ENCODE data around the gene RFNG. TPM values are rescaled to one million over a fixed set of nuclear protein-coding genes. Genes with fewer than 3 reads are reported as not detected.

RFNG gene
- total and polyA plus RNA-seq, 2 donors from 2014 or later, result 29.8 to 47.3 TPM

- Histone ChIP-seq H3K4me3 (ENCODE audit: low read length in 3 of 3) (peak within 1 kb of the TSS; percentile 52 to 70 (median 54)), H3K4me1 (ENCODE audit: control insufficient read depth in 2 of 3, insufficient read depth in 2 of 3, low read depth in 1 of 3, low read length in 3 of 3) (peaks cover 0 to 24% (median 6%) of the 10 kb centered on the region in 3 donors), H3K36me3 (ENCODE audit: control insufficient read depth in 2 of 3, insufficient read depth in 3 of 3, low read length in 3 of 3) (no peaks in the 10 kb centered on the region), H3K27me3 (ENCODE audit: control insufficient read depth, insufficient read depth, low read length) (no peaks in the 10 kb centered on the region), H3K27ac (ENCODE audit: low read depth in 2 of 2, low read length in 2 of 2) (no peak within 1 kb of the TSS), H3K9ac (ENCODE audit: low read length in 3 of 3) (peak within 1 kb of the TSS; percentile 22 to 73 (median 71)), H3K9me3 (ENCODE audit: control insufficient read depth in 2 of 3, insufficient read depth in 1 of 3, low read length in 3 of 3) (no peaks in the 10 kb centered on the region)
- intact Hi-C loops (cut with DNase I), result no loop called here
- peak; percentile 100 for DNase-seq
- no peak for TF ChIP-seq CTCF (IDR thresholded peaks at IDR 0.05; ENCODE audit: borderline replicate concordance, extremely low read depth, insufficient read depth)
- peak; percentile 98 for FAIRE-seq
These were observed 28.6 kb downstream of the RFNG start, which contains the start of gene LRRC45 for GRCh38 chr17:82022981-82023446. LRRC45 (plus strand) TSS chr17:82023305; CDS start chr17:82023644, 339 bp downstream.

DNA sequence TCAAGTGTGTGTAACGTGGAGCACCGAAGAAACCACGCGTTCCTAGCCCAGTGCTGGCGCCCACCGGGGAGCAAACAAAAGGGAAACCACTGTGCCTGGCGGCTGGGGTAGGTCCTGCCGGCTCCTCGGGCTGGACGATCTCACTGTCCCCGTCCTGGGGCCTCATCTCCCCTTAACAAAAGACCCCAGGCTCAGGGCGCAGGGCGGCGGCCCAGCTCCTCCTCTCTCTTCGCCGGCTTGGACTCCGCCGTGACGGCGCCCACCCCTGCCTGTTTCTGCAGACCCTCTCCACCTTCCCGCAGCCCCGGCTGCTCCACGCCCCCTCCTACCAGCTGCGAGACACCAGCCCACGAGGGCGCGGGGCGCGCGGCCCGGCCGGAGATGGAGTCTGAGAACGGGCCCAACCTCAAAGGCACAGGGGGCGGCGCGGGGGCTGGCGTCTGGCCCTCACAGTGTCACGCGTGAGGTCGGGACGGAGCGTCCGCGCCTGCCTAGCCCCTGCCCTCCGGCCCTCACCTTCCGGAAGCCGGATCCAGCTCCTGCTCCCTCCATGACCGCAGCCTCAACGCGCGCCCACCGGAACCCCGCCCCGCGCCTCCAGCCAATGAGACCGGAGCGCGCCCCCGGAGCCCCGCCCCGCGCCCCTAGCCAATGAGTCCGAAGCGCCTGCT lies 29.2 kb downstream of the RFNG start, which contains the start of gene CENPX:
Gene CENPX (minus strand): TSS at position 569 of the 671 bp plus-strand sequence. CDS start 17 bp downstream, at position 552.
- peaks cover 0 to 24% (median 6%) of the 10 kb centered on the region in 3 donors for H3K4me1 ChIP-seq (ENCODE audit: control insufficient read depth in 2 of 3, insufficient read depth in 2 of 3, low read depth in 1 of 3, low read length in 3 of 3)
- no peaks in the 10 kb centered on the region for H3K9me3 ChIP-seq (ENCODE audit: control insufficient read depth in 2 of 3, insufficient read depth in 1 of 3, low read length in 3 of 3)
- peak within 1 kb of the TSS; percentile 22 to 73 (median 71) for H3K9ac ChIP-seq (ENCODE audit: low read length in 3 of 3)
- H3K4me3 ChIP-seq (ENCODE audit: low read length in 3 of 3), result peak within 1 kb of the TSS; percentile 52 to 70 (median 54)
- no peaks in the 10 kb centered on the region for H3K36me3 ChIP-seq (ENCODE audit: control insufficient read depth in 2 of 3, insufficient read depth in 3 of 3, low read length in 3 of 3)
- intact Hi-C loops (cut with DNase I), result no loop called here
- H3K27ac ChIP-seq (ENCODE audit: low read depth in 2 of 2, low read length in 2 of 2), result no peak within 1 kb of the TSS
- no peak for FAIRE-seq
- TF ChIP-seq CTCF (IDR thresholded peaks at IDR 0.05; ENCODE audit: borderline replicate concordance, extremely low read depth, insufficient read depth), result no peak
- DNase-seq, result no peak
- no peaks in the 10 kb centered on the region for H3K27me3 ChIP-seq (ENCODE audit: control insufficient read depth, insufficient read depth, low read length)

DNA sequence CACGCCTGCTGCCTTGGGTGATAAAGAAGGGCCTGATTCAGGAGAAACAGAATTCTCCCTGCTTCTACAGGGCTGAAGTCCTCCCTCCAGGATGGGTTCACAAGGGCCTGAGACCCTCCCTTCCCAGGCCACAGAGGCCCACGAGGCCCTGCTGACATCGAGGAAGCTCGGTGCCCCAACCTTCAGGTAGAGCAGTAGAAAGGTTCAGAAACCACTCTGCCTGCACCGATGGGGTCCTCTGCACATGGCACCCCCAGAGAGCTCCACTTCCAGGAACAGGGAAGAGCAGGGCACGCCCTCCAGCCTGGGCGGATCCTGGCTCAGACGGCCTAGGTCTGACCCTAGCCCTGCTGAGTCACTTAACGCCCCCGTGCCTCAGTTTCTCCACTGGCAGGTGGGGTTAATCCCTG lies 29.7 kb downstream of the RFNG start:
- no peaks in the 10 kb centered on the region for H3K9me3 ChIP-seq (ENCODE audit: control insufficient read depth in 2 of 3, insufficient read depth in 1 of 3, low read length in 3 of 3)
- DNase-seq (no peak), FAIRE-seq (no peak)
- H3K9ac ChIP-seq (ENCODE audit: low read length in 3 of 3), result peak overlapping the region in 2 of 3 donors; percentile 18 to 71
- H3K27ac ChIP-seq (ENCODE audit: low read depth in 2 of 2, low read length in 2 of 2), result no peak overlapping the region
- H3K4me1 ChIP-seq (ENCODE audit: control insufficient read depth in 2 of 3, insufficient read depth in 2 of 3, low read depth in 1 of 3, low read length in 3 of 3), result peaks cover 0 to 24% (median 6%) of the 10 kb centered on the region in 3 donors
- no peaks in the 10 kb centered on the region for H3K27me3 ChIP-seq (ENCODE audit: control insufficient read depth, insufficient read depth, low read length)
- intact Hi-C loops (cut with DNase I), result no loop called here
- no peak for TF ChIP-seq CTCF (IDR thresholded peaks at IDR 0.05; ENCODE audit: borderline replicate concordance, extremely low read depth, insufficient read depth)
- peak overlapping the region; percentile 43 to 70 (median 54) for H3K4me3 ChIP-seq (ENCODE audit: low read length in 3 of 3)
- no peaks in the 10 kb centered on the region for H3K36me3 ChIP-seq (ENCODE audit: control insufficient read depth in 2 of 3, insufficient read depth in 3 of 3, low read length in 3 of 3)
